Measurements from ENCODE around the gene SH2D1A. TPM values are rescaled to one million over a fixed set of nuclear protein-coding genes. Genes with fewer than 3 reads are reported as not detected.

The SH2D1A gene
- total RNA-seq, 1 experiment from 2014 or later, result not detected

GRCh38 chrX:124393238-124393637, 46.9 kb downstream of the SH2D1A start:
- no peaks in the 10 kb centered on the region for H3K4me1 ChIP-seq (ENCODE audit: insufficient read depth, low read length)
- no peak overlapping the region for H2BK120ac ChIP-seq (ENCODE audit: low read depth, low read length, poor library complexity, severe bottlenecking)
- no peaks in the 10 kb centered on the region for H3K79me1 ChIP-seq (ENCODE audit: insufficient read depth, low read depth, low read length, poor library complexity, severe bottlenecking)
- no peaks in the 10 kb centered on the region for H3K9me3 ChIP-seq (ENCODE audit: control insufficient read depth, low read depth, low read length)
- H3K4me3 Mint-ChIP-seq, result no peak overlapping the region
- no peak overlapping the region for H3K56ac ChIP-seq (ENCODE audit: insufficient read length, low read depth, low read length)
- H3T11ph ChIP-seq (ENCODE audit: low read length), result no peak overlapping the region
- WGBS (ENCODE audit: extremely low coverage, insufficient read length, low lambda C conversion rate), result no CpG with 5 or more reads among the region's 1 CpG
- H2BK15ac ChIP-seq (ENCODE audit: low read depth, low read length), result no peak overlapping the region
- H3K27ac ChIP-seq (ENCODE audit: insufficient read length, low read depth, low read length), result no peak overlapping the region
- no peaks in the 10 kb centered on the region for H3K79me2 ChIP-seq (ENCODE audit: insufficient read depth, low read length)
- no peaks in the 10 kb centered on the region for H3K36me3 Mint-ChIP-seq (ENCODE audit: insufficient read depth in 1 of 3, low read depth in 3 of 3)
- no peaks in the 10 kb centered on the region for H3K9me3 Mint-ChIP-seq
- H2BK12ac ChIP-seq (ENCODE audit: insufficient read length, low read depth, low read length), result no peak overlapping the region
- H3K9ac ChIP-seq (ENCODE audit: extremely low read depth, insufficient read length, low read length), result no peak overlapping the region
- H3K4ac ChIP-seq (ENCODE audit: low read depth, low read length), result no peak overlapping the region
- H2BK20ac ChIP-seq (ENCODE audit: low read depth, low read length, poor library complexity, severe bottlenecking), result no peak overlapping the region
- peaks cover under 1 to 6% of the 10 kb centered on the region in 2 experiments; a peak in 3 of 4 replicates for H3K4me1 Mint-ChIP-seq
- H4K5ac ChIP-seq (ENCODE audit: insufficient read length, low read depth, low read length), result no peak overlapping the region
- H4K20me1 ChIP-seq (ENCODE audit: control insufficient read depth, insufficient read depth, insufficient read length), result no peaks in the 10 kb centered on the region
- H3K27ac Mint-ChIP-seq, result no peak overlapping the region
- no peak overlapping the region for H3K14ac ChIP-seq (ENCODE audit: insufficient read depth, low read length)
- H2BK5ac ChIP-seq (ENCODE audit: insufficient read length, low read length), result no peak overlapping the region
- H4K91ac ChIP-seq (ENCODE audit: insufficient read length, low read depth, low read length), result no peak overlapping the region
- H3K27me3 ChIP-seq (ENCODE audit: insufficient read depth, low read length), result no peaks in the 10 kb centered on the region
- H3K4me2 ChIP-seq (ENCODE audit: insufficient read depth, insufficient read length, low read length), result no peak overlapping the region
- H3K27me3 Mint-ChIP-seq (ENCODE audit: low read depth), result no peaks in the 10 kb centered on the region
- H3K18ac ChIP-seq (ENCODE audit: insufficient read length, low read depth, low read length), result no peak overlapping the region
- H3K23ac ChIP-seq (ENCODE audit: insufficient read length, low read depth, low read length), result no peak overlapping the region
- H2AK5ac ChIP-seq (ENCODE audit: insufficient read length, low read length), result no peak overlapping the region
- no peaks in the 10 kb centered on the region for H3K23me2 ChIP-seq (ENCODE audit: insufficient read length, low read depth, low read length, poor library complexity, severe bottlenecking)
- H4K8ac ChIP-seq (replicated peaks; ENCODE audit: insufficient read length, low read depth, low read length), result no peak overlapping the region
- TF ChIP-seq CTCF (conservative IDR thresholded peaks at IDR 0.05), result no peak
- no peak for DNase-seq
- no peak overlapping the region for H2AFZ ChIP-seq (ENCODE audit: low read length)

Measured in H9 (cell line).